Panc1 (cell line): Measurements from ENCODE around the gene CCDC167. TPM values are rescaled to one million over a fixed set of nuclear protein-coding genes. Genes with fewer than 3 reads are reported as not detected.

Experiments
- ATAC-seq: fragments of 200-7000 bp; cut with Tn5 transposase; 2 replicates; pipeline ENCODE4 v1.9.1; 2020; ENCODE audit warnings: mild to moderate bottlenecking, moderate library complexity
- BruUV-seq: library from RNA; stranded (reverse); fragments of 400-500 nt; replicated peaks from 2 replicates; lab custom pipeline; 2021; lab: Mats Ljungman, UMichigan
- CTCF ChIA-PET: fragments of 300-600 bp; sonication (Branson Sonifier 250); formaldehyde crosslinking; loops from one replicate; lab custom pipeline; 2022; ENCODE audit warnings: antibody characterized with exemption; lab: Charles Lee
- POLR2A ChIA-PET: fragments of 300-600 bp; sonication (Branson Sonifier 250); formaldehyde crosslinking; loops from one replicate; lab custom pipeline; 2022; ENCODE audit warnings: antibody characterized with exemption; lab: Charles Lee
- DNase-seq: peaks from one replicate; pipeline ENCODE4 v3.0.0-alpha.2; 2010; ENCODE audit warnings: low read depth, low spot score
- H3K27ac ChIP-seq: 2 replicates; pipeline ENCODE4 v1.5.1; 2011; ENCODE audit warnings: mild to moderate bottlenecking, low read length, inconsistent platforms
- H3K27me3 ChIP-seq: fragments of 200-500 bp; sonication (Bioruptor generic); 2 replicates; pipeline ENCODE4 v1.6.0; 2014; ENCODE audit warnings: low read length, inconsistent platforms; ENCODE audit not compliant: control insufficient read depth, insufficient read depth
- H3K36me3 ChIP-seq: fragments of 200-500 bp; sonication (Bioruptor generic); 2 replicates; pipeline ENCODE4 v1.5.1; 2014; ENCODE audit warnings: inconsistent platforms, mild to moderate bottlenecking, low read length, moderate library complexity; ENCODE audit not compliant: control insufficient read depth, insufficient read depth
- H3K4me1 ChIP-seq: 2 replicates; pipeline ENCODE4 v1.5.1; 2011; ENCODE audit warnings: inconsistent platforms, mild to moderate bottlenecking, low read length, moderate library complexity; ENCODE audit not compliant: control insufficient read depth, insufficient read depth
- H3K4me3 ChIP-seq, 2 experiments: 2 replicates each; pipeline ENCODE4 v1.5.1; 2011 to 2012; ENCODE audit warnings: low read depth in 2 of 2, low read length in 2 of 2, mild to moderate bottlenecking in 2 of 2, inconsistent platforms in 1 of 2, moderate library complexity in 1 of 2
- H3K9me3 ChIP-seq: fragments of 200-500 bp; sonication (Bioruptor generic); 2 replicates; pipeline ENCODE4 v1.5.1; 2014; ENCODE audit warnings: low read depth, mild to moderate bottlenecking, inconsistent platforms, low read length, moderate library complexity; ENCODE audit not compliant: control insufficient read depth, insufficient read depth
- POLR2AphosphoS5 ChIP-seq: IDR thresholded peaks from 2 replicates; pipeline ENCODE4 v1.6.1; 2012; ENCODE audit warnings: mild to moderate bottlenecking, low read depth, low read length, moderate library complexity
- SIN3A ChIP-seq: IDR thresholded peaks from 2 replicates; pipeline ENCODE4 v1.6.1; 2012; ENCODE audit warnings: low read depth, mild to moderate bottlenecking, low read length, moderate library complexity, borderline replicate concordance; ENCODE audit not compliant: insufficient read depth
- TCF7L2 ChIP-seq: IDR thresholded peaks from 2 replicates; pipeline ENCODE4 v1.6.1; 2011; ENCODE audit warnings: mild to moderate bottlenecking, low read depth, low read length, inconsistent platforms
- in situ Hi-C: cut with HindIII; loops from 2 replicates; pipeline ENCODE4 v1.10.0; 2016; ENCODE audit warnings: low sequenced_read_pairs, low pct_unique_long_range_greater_than_20kb
- intact Hi-C: fragments of 100-400 bp; cut with micrococcal nuclease; formaldehyde crosslinking; loops from one replicate; pipeline ENCODE4 v1.10.0; 2022; ENCODE audit not compliant: unreplicated experiment
- total RNA-seq: library from RNA; stranded (reverse); gene quantifications from one replicate; pipeline ENCODE4 v1.2.1, GENCODE V29; 2021; ENCODE audit not compliant: unreplicated experiment
- TF ChIP-seq, protein P1 (sequence below), 2 experiments: IDR thresholded peaks; 2 replicates each; pipeline ENCODE4 v1.6.1; 2011 to 2012; ENCODE audit warnings: low read depth in 2 of 2, control low read depth in 1 of 2, low read length in 1 of 2, mild to moderate bottlenecking in 1 of 2, moderate library complexity in 1 of 2; ENCODE audit not compliant: insufficient read depth in 1 of 2
- TF ChIP-seq, protein P2 (sequence below): fragments of 450-650 bp; IDR thresholded peaks from 2 replicates; pipeline ENCODE4 v1.5.1; 2017; ENCODE audit warnings: mild to moderate bottlenecking

Gene CCDC167
- total RNA-seq, 1 experiment from 2014 or later = 57.6 TPM

DNA sequence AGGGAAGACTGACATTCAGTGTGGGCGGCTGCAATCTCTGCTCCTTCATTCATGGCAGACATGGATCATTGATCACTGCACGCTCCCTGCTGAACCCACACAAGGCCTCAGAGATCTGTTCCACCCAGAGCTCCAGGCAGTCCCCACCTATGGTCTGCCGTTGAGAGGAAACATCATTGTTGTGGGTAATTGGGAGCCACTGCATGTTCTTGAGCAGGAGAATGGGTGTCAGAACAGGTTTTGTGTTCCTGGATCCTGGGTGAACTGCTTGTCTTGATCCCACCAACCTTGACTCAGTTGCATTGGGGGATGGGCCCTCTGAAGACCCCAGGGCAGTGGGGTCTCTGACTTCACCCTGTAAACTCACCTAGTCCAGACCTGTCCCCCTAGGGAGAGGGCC lies 23.1 kb upstream of the CCDC167 start:
- POLR2A ChIA-PET = no interaction called here
- BruUV-seq = no TSS peak
- Histone ChIP-seq H3K4me1 (peaks cover 23% of the 10 kb centered on the region), H3K27me3 (no peaks in the 10 kb centered on the region), H3K4me3 (no peak overlapping the region), H3K27ac (no peak overlapping the region), H3K9me3 (no peaks in the 10 kb centered on the region), H3K36me3 (no peaks in the 10 kb centered on the region)
- DNase-seq (no peak), ATAC-seq (no peak)
- intact Hi-C loops (no loop called here), in situ Hi-C loops (no loop called here)
- CTCF ChIA-PET = no interaction called here
- TF ChIP-seq TCF7L2 (no peak), SIN3A (no peak), POLR2AphosphoS5 (no peak)
- TF ChIP-seq, protein P1, sequence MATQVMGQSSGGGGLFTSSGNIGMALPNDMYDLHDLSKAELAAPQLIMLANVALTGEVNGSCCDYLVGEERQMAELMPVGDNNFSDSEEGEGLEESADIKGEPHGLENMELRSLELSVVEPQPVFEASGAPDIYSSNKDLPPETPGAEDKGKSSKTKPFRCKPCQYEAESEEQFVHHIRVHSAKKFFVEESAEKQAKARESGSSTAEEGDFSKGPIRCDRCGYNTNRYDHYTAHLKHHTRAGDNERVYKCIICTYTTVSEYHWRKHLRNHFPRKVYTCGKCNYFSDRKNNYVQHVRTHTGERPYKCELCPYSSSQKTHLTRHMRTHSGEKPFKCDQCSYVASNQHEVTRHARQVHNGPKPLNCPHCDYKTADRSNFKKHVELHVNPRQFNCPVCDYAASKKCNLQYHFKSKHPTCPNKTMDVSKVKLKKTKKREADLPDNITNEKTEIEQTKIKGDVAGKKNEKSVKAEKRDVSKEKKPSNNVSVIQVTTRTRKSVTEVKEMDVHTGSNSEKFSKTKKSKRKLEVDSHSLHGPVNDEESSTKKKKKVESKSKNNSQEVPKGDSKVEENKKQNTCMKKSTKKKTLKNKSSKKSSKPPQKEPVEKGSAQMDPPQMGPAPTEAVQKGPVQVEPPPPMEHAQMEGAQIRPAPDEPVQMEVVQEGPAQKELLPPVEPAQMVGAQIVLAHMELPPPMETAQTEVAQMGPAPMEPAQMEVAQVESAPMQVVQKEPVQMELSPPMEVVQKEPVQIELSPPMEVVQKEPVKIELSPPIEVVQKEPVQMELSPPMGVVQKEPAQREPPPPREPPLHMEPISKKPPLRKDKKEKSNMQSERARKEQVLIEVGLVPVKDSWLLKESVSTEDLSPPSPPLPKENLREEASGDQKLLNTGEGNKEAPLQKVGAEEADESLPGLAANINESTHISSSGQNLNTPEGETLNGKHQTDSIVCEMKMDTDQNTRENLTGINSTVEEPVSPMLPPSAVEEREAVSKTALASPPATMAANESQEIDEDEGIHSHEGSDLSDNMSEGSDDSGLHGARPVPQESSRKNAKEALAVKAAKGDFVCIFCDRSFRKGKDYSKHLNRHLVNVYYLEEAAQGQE (IDR thresholded peaks at IDR 0.05; ENCODE audit: insufficient read depth in 1 of 2, low read depth in 2 of 2, low read length in 1 of 2) = no peak
- TF ChIP-seq, protein P2, sequence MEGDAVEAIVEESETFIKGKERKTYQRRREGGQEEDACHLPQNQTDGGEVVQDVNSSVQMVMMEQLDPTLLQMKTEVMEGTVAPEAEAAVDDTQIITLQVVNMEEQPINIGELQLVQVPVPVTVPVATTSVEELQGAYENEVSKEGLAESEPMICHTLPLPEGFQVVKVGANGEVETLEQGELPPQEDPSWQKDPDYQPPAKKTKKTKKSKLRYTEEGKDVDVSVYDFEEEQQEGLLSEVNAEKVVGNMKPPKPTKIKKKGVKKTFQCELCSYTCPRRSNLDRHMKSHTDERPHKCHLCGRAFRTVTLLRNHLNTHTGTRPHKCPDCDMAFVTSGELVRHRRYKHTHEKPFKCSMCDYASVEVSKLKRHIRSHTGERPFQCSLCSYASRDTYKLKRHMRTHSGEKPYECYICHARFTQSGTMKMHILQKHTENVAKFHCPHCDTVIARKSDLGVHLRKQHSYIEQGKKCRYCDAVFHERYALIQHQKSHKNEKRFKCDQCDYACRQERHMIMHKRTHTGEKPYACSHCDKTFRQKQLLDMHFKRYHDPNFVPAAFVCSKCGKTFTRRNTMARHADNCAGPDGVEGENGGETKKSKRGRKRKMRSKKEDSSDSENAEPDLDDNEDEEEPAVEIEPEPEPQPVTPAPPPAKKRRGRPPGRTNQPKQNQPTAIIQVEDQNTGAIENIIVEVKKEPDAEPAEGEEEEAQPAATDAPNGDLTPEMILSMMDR = no peak

DNA sequence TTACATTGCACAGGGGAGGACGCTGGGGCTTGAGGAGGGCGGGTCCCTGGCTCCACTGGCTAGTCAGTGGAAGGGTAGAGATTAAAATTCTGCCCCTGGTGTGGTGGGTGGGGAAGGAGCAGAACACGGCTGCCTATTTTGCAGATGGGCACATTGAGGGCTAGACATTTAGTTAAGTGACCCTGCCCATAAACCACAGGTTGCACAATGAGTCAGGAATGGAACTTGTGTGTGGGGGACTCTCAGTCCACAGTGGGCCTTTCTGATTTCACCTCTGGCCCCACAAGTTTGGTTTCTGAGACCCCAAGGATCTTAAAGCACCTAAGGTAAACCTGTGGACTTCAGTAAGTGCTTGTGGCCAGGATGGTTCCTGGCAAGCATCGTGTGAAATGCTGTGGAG lies 22.0 kb upstream of the CCDC167 start:
- no peak overlapping the region for H3K27ac ChIP-seq
- POLR2A ChIA-PET = no interaction called here
- CTCF ChIA-PET = no interaction called here
- peaks cover 34% of the 10 kb centered on the region for H3K4me1 ChIP-seq
- H3K9me3 ChIP-seq = no peaks in the 10 kb centered on the region
- TF ChIP-seq, protein P2 = no peak
- no peak for TF ChIP-seq SIN3A
- no peak for TF ChIP-seq POLR2AphosphoS5
- in situ Hi-C loops (no loop called here), intact Hi-C loops (no loop called here)
- no peak for ATAC-seq
- BruUV-seq = no TSS peak
- no peak for DNase-seq
- no peaks in the 10 kb centered on the region for H3K36me3 ChIP-seq
- no peak overlapping the region for H3K4me3 ChIP-seq
- H3K27me3 ChIP-seq = no peaks in the 10 kb centered on the region

DNA sequence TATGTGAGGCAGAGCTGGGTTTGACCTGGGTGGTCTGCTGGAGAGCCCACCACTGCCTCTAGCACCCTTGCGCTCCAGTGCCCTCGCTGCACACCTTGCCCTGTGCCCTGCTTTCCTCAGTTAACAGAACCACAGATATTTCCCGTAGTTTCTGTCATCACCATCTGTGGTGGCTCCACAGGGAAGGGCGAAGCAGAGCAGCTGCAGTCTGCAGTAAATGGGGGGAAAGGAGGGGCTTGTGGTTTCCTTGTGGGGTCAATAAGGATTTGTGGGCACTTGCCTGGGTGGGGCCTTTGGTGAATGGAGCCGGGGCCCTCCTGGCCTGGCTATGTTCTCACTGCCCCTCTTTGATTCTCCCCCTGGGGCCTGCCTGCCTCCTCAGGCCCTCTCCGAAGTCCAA lies 21.2 kb upstream of the CCDC167 start:
- BruUV-seq = no TSS peak
- TF ChIP-seq POLR2AphosphoS5 (no peak), SIN3A (no peak), TCF7L2 (no peak)
- TF ChIP-seq, protein P1 (IDR thresholded peaks at IDR 0.05; ENCODE audit: insufficient read depth in 1 of 2, low read depth in 2 of 2, low read length in 1 of 2) = no peak
- TF ChIP-seq, protein P2 = no peak
- in situ Hi-C loops = no loop called here
- H3K4me3 ChIP-seq = no peak overlapping the region
- intact Hi-C loops = no loop called here
- no peak for ATAC-seq
- H3K27me3 ChIP-seq = no peaks in the 10 kb centered on the region
- ChIA-PET CTCF (no interaction called here), POLR2A (no interaction called here)
- DNase-seq = no peak
- peak overlapping the region; percentile 18; the same call in 1 of the 2 replicates for H3K27ac ChIP-seq
- no peaks in the 10 kb centered on the region for H3K9me3 ChIP-seq
- H3K36me3 ChIP-seq = no peaks in the 10 kb centered on the region
- peaks cover 42% of the 10 kb centered on the region for H3K4me1 ChIP-seq
